HG03025 (cell line): Measurements from ENCODE around the gene TRPM2.
"Not testable (repeated sequence)": the region's sequence is repeated elsewhere in the genome, so short reads cannot be mapped to it uniquely, and the experiment has no call there.

Experiments
- ATAC-seq: cut with Tn5 transposase; IDR thresholded peaks from one replicate; pipeline ENCODE4 v1.9.1; 2021; ENCODE audit warnings: mild to moderate bottlenecking, moderate library complexity; ENCODE audit not compliant: unreplicated experiment, low FRiP score

Gene TRPM2

GRCh38 chr21:44405948-44406872, 52.8 kb downstream of the TRPM2 start:
- ATAC-seq: no peak

DNA sequence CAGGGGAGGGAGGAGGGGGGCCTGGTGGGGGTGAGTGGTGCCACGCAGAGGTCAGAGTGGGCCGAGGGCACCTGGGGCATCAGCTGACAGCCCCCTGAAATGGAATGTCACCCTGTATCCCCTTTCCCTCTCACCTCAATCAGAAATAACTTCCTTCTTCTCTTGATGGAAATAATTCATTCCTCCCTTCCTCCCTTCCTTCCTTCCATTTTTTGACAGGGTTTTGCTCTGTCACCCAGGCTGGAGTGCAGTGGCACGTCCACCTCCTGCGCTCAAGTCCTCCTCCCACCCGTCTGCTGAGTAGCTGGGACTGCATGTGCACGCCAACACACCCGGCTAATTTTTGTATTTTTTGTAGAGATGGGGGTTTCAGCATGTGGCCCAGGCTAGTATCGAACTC, 53.5 kb downstream of the TRPM2 start:
- no peak for ATAC-seq

- ATAC-seq: no peak
These were observed 54.1 kb downstream of the TRPM2 start for GRCh38 chr21:44407493-44407892.

- ATAC-seq: no peak
These were observed 54.8 kb downstream of the TRPM2 start for GRCh38 chr21:44408226-44408625.

DNA sequence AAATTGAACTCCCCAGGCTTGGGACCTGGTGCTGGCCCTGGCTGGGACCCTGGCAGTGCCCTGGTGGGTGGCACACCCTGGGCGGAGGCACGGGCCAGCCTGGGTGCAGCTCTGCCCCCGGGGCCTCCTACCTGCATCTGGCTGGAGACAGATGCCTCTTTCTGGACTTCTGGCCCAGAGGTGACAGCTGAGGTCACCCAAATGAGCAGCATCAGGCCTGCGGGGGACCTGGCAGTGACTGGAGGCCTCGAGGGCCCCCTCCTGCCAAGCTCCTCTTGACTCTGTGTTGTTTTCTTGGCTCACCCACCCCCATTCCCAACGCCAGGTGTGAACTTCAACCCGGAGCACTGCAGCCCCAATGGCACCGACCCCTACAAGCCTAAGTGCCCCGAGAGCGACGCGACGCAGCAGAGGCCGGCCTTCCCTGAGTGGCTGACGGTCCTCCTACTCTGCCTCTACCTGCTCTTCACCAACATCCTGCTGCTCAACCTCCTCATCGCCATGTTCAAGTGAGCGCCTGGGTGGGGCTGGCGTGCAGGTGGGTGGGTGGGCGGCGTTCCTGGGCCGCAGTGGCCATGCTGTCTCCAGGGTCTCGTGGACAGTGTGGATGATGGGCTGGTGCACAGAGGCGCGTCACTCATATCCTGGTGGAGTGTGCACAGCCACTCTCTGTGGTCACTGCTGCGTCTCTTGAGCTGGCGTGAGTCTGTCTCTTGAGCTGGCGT, 60.3 kb downstream of the TRPM2 start:
- ATAC-seq: no peak

DNA sequence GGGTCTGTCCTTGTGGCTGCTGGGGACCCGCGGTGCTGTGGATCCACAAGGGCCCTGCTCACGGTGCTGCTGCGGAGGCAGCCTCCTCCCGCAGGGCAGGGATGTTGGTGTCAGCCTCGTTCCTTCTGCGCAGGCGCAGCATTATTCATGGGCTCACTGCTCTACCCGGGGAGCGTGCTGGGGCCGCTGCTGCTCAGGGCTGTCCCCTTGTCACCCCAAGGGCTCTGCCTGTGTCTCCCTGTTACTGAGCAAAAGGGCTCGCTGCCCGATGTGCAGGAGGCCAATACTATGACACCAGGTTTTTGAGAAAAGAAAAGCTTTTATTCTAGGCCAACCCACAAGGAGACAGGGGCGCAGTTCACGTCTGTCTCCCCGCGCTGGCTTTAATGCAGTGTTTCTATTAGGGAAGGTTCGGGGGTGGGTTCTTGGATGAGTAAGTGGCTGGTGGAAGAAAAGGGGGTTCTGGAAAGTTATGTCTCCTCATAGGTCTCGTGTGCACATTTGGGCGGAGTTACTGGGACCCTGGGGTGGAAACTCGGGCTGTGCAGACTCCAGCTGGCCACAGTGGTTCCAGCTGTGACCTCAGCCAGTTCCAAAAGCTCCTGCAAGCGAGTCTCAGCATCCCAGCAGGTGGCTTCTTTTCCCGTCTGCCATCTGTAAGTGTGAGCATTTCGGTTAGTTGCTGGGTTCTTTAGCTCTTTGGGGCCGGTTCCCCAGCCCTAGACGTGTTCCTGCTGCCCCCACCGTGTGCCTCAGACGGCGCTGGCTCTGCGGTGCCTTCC, 61.1 kb downstream of the TRPM2 start:
- ATAC-seq: no peak

DNA sequence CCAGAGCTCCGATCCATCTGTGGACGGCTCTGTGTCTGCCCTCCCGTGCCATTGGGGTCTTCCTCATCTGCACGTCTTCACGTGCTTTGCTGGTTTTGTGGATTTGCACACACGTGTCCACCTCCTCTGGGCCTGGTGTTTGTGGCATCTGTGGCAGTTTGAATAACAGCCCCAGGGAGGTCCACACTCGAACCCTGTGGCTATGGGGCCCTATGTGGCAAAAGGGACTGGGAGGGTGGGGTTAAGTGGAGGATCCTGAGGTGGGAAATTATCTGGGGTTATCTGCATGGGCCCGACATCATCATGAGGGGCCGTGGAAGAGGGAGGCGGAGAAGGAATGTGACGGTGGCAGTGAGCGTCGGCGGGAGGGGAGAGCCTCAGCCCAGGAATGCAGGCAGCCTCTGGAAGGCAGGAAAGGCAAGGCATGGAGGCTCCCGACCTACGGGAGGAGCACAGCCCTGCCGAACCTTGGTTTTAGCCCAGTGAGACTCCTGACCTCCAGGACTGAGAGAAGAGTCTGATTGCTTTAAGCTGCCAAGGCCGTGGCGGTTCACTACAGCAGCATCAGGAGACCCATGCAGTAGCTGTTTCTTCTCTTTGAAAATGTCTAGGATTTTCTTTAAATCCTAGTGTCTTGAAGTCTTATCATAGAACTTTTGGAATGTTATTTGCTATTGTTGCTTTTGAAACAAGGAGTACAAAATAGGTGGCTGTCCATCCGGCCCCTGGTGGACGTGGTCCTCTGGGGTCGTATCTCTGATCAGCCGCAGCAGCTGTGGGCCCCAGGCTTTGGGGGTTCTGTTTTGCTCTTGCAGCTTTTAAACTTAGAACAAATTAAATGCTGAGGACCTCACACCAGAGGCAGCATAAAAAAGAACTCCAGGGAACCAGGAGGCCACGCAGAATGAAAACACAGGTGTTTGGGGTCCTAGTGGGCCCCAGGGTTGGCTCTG, 61.9 kb downstream of the TRPM2 start:
- no peak for ATAC-seq

- no peak for ATAC-seq
These were observed 62.8 kb downstream of the TRPM2 start for GRCh38 chr21:44416193-44416592.

GRCh38 chr21:44417621-44418107, 64.2 kb downstream of the TRPM2 start:
- ATAC-seq: not testable (repeated sequence)

GRCh38 chr21:44418108-44418875, 64.9 kb downstream of the TRPM2 start:
- no peak for ATAC-seq

DNA sequence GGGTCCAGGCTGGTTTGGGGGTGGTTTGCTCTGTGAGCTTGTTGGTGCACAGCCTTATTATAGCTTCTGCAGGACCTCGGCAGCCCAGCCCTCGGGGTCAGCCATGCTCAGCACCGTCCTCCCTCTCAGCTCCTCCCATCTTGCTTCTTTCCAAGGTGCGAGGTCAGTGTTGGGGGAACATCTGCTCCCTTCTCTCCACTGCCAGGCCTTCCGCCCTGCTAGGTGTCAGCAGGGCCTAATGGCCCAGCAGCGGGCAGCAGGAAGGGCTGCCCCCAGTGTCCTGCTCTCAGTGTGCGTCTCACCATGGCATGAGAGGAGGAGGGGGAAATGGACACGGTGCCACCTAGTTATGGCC, 65.4 kb downstream of the TRPM2 start:
- ATAC-seq: no peak

DNA sequence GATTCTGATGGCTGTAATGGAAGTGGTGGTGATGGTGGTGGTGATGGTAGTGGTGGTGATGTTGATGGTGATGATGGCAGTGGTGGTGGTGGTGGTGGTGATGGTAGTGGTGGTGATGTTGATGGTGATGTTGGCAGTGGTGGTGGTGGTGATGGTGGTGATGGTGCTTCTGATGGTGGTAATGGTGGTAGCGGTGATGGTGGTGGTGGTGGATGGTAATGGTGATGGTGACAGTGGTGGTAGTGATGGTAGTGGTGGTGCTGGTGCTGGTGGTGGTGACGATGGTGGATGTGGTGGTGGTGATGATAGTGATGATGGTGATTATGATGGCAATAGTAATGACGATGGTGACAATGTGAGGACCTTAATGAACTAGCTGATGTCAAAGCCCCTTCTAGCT, 66.3 kb downstream of the TRPM2 start:
- no peak for ATAC-seq

GRCh38 chr21:44420416-44421205, 67.2 kb downstream of the TRPM2 start:
- ATAC-seq: no peak

DNA sequence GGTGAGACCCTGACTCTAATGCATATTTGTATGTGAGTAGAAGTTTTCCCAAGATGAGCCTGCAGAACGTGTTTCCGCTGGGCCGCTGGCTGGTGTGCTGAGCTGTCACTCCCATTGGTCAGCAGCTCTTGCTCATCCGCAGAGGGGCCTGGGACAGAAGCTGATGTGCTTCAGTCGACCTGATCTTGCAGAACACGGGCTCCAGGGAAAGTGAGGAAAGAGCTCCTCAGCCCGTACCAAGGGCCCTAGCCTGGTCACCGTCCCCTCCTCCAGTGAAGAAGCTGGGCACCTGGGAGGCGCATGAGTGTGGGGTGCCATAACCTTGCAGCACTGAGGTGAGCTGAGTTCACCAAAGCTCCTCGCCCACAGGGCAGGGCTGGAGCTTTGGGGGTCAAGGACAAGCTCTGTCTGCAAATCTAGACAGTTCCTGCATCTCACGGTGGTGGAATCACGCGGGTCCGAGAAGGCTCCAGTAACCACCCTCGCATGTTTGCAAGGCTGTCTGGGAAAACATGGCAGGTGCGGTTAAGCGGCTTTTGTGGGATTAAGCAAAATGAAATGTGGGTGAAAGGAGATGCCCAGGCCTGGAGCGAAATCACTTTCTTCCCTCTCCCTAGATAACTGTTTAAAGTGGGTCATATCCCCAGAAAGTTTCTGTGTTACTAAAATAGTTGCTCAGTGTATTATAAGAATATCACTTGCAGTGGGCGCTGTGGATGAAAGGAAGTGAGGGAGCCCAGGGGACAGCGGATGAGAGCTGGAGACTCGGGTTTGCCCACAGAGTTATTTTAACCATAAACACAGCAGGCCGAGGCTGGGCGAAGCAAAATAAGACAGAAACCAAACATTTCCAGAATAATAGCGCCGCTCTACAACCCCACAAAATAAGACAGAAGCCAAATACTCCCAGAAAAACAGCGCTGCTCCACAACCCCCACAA, 68.8 kb downstream of the TRPM2 start:
- ATAC-seq: no peak

DNA sequence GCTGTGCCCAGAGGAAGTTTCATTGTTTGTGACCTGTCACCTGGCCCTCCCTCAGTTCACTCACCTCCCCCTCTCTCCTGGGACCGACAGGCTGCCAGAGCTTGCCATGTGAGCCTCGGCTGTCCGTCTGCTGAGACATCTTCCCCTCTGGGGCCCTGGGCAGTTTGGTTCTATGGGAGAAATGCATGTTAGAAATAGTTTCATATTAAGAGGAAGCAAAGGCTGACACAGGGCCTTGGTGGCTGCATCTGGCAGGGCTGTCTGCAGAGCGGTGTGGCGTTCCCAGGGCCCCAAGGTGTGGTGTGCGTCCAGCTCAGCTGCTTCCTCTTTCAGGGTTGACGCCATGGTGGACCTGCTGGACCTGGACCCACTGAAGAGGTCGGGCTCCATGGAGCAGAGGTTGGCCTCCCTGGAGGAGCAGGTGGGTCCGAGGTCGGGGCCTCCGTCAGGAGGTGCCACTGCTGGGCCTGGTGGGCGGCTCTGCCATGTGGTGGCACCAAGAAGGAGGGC, 69.9 kb downstream of the TRPM2 start:
- no peak for ATAC-seq

DNA sequence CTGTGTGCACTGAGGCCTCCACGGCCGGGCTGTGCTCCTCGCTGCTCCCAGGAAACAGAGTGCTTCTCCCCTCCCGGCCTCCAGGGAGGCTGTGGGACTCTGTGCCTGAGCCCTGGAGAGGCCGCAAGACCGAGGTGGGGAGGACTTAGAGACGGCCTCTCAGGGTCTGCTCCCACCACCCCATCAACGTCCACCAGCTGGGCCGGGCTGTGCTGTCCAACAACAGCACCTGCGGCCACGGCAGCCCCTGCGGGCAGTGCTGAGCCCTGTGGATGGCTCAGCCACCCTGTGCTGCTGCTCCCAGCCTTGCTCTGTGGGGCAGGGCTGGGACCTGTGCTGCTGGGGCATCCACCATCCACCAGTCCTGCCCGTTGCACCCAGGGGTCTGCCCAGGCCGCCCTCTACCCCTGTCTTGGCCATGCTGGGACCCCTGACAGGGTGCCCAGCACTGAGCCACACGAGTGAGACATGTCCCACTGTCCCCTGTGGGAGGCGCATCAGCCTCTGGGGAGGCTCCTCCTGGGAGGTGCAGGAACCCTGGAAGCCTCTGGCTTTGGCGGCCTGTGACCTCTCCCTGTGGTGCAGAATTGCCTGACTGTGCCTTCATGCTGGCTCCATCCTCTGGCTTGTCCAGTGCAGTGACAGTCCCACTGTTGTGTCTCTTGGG, 70.7 kb downstream of the TRPM2 start:
- no peak for ATAC-seq
